Measurements from ENCODE around the gene LPCAT3.

Gene LPCAT3

GRCh38 chr12:6954316-6955107 lies 63.8 kb downstream of the LPCAT3 start:
- no peak for TF ChIP-seq CTCF (IDR thresholded peaks at IDR 0.05; ENCODE audit: low read depth, low read length)
- H3K4me3 ChIP-seq (ENCODE audit: low read depth, low read length): no peak overlapping the region

GRCh38 chr12:6953442-6954315 lies 64.6 kb downstream of the LPCAT3 start:
- TF ChIP-seq CTCF (IDR thresholded peaks at IDR 0.05; ENCODE audit: low read depth, low read length): no peak
- no peak overlapping the region for H3K4me3 ChIP-seq (ENCODE audit: low read depth, low read length)

- no peak overlapping the region for H3K4me3 ChIP-seq (ENCODE audit: low read depth, low read length)
Observed at GRCh38 chr12:6952863-6953441, 65.3 kb downstream of the LPCAT3 start.

GRCh38 chr12:6952121-6952862 lies 66.0 kb downstream of the LPCAT3 start:
- no peak overlapping the region for H3K4me3 ChIP-seq (ENCODE audit: low read depth, low read length)
- TF ChIP-seq CTCF (IDR thresholded peaks at IDR 0.05; ENCODE audit: low read depth, low read length): no peak

More at GRCh38 chr12:6952863-6953441, 65.3 kb downstream of the LPCAT3 start:
- no peak for TF ChIP-seq CTCF (IDR thresholded peaks at IDR 0.05; ENCODE audit: low read depth, low read length)

GRCh38 chr12:6951551-6952120 lies 66.6 kb downstream of the LPCAT3 start:
- no peak for TF ChIP-seq CTCF (IDR thresholded peaks at IDR 0.05; ENCODE audit: low read depth, low read length)
- H3K4me3 ChIP-seq (ENCODE audit: low read depth, low read length): no peak overlapping the region

GRCh38 chr12:6950811-6951540 lies 67.3 kb downstream of the LPCAT3 start, which contains the start of gene PTPN6:
Gene PTPN6, plus strand, starts transcription at chr12:6951356. Its CDS starts 157 bp downstream, at chr12:6951513.
- H3K4me3 ChIP-seq (ENCODE audit: low read depth, low read length): no peak within 1 kb of the TSS
- TF ChIP-seq CTCF (IDR thresholded peaks at IDR 0.05; ENCODE audit: low read depth, low read length): no peak
